NCI-H2227 (cell line): ENCODE measurements around the gene ERBIN.

Experiments
- DNase-seq: peaks from one replicate; lab custom pipeline; 2025; ENCODE audit not compliant: unreplicated experiment; lab: John Stamatoyannopoulos, UW

ERBIN gene

DNA sequence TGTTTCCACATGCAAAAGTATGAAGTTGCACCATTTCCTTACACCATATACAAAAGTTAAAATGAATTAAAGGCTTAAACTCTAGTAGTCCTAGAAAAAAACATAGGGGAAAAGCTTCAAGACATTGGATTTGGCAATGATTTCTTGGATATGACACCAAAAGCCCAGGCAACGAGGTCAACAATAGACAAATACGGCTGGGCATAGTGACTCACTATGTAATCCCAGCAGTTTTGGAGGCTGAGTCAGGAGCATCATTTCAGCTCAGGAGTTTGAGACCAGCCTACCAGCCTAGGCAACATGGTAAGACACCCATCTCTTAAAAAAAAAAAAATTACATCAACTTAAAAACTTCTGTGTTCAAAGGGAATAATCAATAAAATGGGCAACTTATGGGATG is 186.8 kb downstream of the ERBIN start:
- no peak for DNase-seq

GRCh38 chr5:66118304-66118703 is 191.9 kb downstream of the ERBIN start:
- DNase-seq, result no peak

GRCh38 chr5:66122379-66123034 is 196.1 kb downstream of the ERBIN start:
- DNase-seq, result no peak

GRCh38 chr5:66129144-66129543 is 202.8 kb downstream of the ERBIN start:
- no peak for DNase-seq

- no peak for DNase-seq
Measured at GRCh38 chr5:66130493-66130892, 204.1 kb downstream of the ERBIN start.
